HG03460 (cell line): ENCODE results near the gene EGFL6.
"Not testable (repeated sequence)": the region's sequence is repeated elsewhere in the genome, so short reads cannot be mapped to it uniquely, and the experiment has no call there.

Experiments used
- ATAC-seq: cut with Tn5 transposase; IDR thresholded peaks from one replicate; pipeline ENCODE4 v1.9.1; 2021; ENCODE audit not compliant: unreplicated experiment

The EGFL6 gene

DNA sequence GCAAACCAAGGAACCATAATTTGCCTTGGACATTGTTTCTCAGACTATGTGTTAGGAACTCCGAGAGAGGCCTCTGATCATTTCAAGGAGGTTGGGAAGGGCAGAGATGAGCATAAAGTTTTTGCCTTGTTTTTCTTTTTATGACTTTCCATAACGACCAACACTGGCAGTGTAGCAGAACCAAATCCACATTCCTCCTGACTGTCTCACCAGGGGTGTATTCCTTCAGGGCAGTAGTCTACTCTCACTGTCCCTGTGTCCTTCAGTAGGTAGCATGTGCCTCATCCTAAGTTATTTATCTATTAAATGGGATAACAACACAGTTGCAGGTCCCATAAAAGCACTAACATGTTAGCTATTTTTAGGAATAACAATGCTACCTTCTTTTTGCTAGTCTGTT, 20.8 kb downstream of the EGFL6 start:
- no peak for ATAC-seq

DNA sequence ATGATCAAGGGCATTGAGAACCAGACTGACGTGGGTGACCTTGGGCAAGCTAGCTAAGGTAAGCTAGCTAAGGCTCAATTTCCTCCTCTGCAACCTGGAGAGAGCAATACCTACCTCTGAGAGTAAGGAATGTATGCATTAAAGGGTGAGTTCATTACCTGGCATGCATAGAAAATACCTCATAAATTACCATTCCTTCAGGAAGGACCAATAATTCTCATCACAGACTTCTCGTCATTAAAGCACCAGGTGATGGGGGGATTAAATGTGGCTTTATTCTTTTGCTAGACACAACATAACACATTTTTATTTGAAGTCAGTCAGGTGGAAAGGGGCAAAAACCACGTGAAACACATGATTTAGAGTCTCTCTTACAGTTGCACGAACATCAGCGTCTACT, 21.5 kb downstream of the EGFL6 start:
- no peak for ATAC-seq

DNA sequence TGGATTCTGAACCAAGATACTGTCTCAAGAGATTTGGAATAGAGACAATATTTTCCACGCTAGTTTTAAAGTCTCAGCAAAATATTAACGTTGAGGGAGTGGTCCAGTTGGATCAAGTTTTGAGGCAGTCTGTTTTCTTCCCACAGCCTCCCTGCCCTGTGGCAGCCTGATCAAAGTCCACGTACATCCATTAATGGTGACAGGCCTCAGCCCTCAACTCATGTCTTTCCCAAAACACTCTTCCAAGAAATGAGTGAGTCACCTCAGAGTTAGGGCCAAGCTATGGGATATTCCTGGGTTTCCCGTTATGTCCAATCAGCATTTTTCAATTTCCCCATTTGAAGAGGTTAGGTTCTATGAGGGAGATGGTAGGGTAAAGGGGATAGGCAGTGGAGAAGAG, 28.5 kb downstream of the EGFL6 start:
- ATAC-seq = no peak

DNA sequence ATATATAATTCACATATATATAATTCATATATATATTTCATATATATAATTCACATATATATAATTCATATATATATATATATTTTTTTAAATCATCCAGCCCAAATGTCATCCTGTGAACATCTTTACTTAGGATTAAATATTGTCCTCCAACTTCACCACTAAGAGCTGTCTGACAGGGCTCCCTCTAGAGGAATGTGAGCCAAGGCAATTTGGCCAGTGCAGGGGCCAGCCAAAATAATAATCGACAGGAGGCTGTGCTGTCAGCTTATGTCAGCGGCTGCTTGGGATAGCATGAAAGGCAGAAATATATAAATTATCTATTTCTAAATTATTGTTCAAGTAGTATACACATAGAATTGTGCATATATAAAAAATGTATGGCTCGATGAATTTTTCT, 29.5 kb downstream of the EGFL6 start:
- no peak for ATAC-seq

DNA sequence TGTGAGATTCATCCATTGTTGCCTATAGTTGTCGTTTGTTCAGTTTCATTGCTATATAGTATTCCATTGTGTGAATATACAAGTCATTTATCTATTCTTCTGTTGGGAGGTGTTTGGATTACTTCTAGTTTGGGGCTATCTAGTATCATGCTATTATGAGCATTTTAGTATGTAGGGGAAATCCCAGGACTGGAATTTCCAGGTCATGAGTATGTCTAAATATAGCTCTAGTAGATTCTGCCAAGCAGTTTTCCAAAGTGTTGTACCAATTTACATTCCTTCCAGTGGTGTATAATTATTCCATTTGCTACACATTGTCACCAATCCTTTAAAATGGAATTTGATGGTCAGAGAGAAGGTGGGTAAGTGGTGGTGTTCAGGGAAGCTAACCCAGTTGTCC, 30.1 kb downstream of the EGFL6 start:
- no peak for ATAC-seq

DNA sequence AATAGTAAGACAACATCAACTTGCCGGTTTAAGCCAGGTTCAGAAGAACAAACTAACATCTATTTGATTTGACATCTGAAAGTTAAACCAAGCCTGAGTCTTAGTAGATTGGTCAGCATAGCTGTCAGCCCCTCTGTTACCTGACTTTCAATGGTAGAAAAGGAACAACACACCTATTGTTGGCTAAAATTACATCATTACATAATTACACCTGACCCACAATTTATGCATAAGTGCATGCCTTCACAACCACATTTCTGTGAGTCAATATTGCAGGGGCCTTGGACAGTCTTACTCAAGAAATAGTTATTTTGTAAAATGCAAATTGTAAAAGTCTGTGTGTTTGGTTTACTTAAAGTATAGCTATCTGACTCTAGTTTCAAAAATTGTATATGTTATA, 36.2 kb downstream of the EGFL6 start:
- ATAC-seq = no peak

DNA sequence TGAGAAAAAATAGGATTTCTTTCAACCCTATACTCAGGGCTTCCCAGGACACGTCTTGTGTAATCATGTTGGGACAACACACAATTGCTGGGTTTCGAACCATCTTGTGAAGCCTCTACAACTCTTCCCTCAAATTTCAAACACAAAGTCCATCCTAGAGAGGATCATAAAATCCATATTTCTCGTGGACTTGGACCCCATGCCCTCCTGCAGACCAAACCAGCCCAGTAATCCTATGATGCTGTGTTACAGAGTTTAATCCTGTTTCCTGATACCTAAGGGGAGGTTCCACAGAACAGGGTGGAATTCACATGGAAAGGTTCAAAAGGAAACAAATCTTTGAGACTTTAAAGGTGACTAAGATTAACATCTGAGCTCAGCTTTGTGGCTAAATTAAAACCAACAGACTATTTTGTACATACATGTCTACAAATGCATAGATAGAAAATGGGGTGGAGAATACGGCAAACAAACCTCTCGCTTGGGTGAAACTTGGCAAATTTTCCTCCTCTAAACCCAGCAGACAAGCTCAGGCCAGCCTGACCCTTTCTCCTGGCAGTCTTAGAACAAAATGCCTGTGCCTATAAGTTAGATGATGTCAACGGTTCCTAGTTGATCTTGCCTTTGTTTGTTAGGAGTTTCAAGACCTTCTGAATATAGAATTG, 38.1 kb downstream of the EGFL6 start:
- ATAC-seq = no peak

DNA sequence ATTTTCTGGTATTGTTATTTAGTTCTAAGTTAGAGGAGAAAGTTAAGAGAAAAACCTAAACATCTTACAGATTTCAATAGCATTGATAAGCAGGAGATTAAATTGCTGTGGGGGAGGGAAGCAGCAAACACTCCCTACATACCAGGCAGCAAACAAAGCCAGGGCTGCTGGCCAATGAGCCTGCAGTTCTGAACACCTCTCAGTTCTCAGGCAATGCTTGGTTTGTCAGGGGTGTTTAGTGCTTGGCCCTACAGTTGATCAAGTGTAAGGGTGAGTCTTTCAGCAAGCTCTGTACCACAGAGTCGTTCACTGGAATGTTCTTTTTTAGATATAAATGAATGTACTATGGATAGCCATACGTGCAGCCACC, 38.6 kb downstream of the EGFL6 start:
- ATAC-seq = no peak

DNA sequence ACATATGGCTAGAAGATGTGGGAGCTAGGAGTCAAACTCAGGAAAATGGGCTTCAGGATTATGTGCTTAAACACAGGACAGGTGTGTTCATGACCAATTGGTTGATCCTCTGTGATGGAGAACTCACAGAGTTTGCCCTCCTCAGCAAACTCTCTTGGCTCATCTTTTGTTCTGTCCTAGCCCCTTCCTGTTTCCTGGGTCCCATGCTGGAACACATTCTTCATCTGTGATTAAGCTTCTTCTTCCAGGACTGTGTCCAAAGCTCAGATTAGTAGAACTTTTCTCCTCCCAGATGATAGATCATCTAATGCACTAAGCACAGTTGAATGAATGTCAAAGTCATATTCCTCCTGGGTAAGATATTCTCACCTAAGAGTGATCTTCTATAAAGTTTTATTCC, 44.8 kb downstream of the EGFL6 start:
- no peak for ATAC-seq

DNA sequence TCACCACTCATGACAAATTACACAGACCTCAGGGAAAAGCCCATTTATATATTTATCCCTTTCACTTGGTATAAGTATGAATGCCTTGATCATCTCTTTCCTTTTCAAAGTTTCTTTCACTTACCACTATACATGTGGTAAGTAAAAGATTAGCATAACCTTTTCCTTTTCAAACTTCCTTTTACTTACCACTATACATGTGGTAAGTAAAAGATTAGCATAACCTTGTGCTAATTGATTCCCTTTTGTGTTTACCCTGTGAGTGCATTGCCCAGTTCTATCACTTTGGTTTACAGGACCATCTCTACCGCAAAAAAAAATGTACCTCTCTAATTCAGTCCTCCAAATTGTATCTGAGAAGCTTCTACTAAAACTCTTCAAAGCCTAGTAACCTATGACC, 50.8 kb downstream of the EGFL6 start:
- no peak for ATAC-seq

DNA sequence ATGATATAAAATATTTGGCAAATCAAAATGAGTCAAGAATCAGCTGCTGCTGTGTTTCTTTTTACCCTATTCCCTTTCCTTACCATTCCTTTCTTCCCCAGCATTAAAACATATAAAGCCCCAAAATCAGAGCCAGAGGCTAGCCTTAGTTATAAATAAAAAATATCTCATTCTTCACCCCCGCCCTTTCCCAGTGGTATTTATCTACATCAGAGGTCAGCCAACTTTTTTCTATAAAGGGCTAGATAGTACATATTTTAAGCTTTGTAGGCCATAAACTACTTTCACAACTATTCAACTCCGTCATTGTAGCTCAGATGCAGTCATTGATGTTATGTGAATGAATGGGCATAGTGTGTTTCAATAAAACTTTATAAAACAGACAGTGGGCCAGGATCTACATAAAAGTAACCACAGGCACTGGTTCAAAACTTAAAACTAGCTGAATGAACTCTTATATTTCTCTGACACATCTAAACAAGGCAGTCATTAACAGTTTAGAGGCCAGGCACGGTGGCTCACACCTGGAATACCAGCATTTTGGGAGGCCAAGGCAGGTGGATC, 53.1 kb downstream of the EGFL6 start:
- no peak for ATAC-seq

DNA sequence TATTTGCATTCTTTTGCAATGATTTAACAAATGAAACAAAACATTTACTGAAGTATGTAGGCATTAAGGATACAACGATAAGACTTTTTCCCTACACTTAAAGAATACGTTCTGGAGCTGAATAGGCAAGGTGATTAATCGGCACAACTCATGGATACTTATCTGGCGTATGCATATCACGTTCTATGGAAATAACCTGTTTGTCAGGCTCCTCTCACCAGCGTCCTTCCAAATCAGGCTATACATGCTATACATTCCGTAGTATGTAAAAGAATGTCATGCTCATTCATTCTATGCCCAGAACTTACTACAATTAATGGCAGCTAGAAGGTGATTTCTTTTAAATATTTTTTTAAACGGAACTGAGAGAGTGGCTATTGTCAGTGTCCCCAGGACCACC, 57.9 kb downstream of the EGFL6 start:
- ATAC-seq = no peak

DNA sequence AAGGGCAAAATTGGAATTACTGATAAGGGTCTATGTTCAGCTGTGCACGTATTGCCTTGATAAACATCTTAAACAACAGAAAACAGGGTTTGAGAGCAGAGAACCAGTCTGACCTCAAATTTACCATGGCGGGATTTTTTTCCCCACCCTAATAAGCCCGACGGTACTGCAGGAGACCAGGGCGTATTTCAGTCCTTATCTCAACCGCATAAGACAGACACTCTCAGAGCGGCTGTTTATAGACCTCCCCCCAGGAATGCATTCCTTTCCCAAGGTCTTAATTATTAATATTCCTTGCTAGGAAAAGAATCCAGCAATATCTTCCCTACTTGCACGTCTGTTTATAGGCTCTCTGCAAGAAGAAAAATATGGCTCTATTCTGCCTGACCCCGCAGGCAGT, 67.8 kb downstream of the EGFL6 start:
- ATAC-seq = not testable (repeated sequence)

DNA sequence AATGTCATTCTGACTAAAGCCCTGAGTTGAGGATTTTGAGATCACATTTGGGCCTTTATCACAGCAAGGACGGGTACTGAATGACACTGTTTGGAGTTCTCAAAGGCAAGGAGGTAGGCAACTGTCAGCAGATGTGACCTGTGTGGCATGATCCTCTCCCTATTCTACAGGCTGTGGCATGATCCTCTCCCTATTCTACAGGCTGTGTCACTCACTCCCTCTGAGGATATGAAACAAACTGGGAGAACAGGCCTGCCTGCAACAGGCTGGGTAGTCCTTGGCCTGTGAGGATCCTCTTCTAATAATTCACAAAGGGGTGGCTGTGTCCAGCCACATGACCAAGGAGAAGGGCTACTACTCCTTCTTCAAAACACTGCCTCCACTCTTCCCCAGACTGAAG, 68.6 kb downstream of the EGFL6 start:
- no peak for ATAC-seq

DNA sequence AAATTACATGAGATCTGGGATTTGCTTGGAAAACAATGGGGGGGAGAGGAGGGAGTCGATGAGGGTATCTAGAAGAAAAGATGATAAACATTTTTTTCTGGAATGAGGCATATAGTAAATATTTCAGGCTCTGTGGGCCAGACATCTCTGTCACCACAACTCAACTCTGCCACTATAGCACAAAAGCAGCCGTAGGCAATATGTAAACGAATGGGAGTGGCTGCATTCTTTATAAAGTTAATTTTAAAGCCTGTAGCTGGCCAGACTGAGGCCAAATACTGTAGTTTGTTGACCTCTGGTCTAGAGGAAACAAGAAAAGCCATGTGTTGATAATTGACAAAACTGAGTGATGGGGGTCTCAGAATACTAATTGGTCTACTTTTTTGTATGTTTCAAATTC, 69.4 kb downstream of the EGFL6 start:
- no peak for ATAC-seq

DNA sequence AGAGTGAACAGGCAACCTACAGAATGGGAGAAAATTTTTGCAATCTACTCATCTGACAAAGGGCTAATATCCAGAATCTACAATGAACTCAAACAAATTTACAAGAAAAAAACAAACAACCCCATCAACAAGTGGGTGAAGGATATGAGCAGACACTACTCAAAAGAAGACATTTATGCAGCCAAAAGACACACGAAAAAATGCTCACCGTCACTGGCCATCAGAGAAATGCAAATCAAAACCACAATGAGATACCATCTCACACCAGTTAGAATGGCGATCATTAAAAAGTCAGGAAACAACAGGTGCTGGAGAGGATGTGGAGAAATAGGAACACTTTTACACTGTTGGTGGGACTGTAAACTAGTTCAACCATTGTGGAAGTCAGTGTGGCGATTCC, 72.3 kb downstream of the EGFL6 start:
- ATAC-seq = not testable (repeated sequence)

DNA sequence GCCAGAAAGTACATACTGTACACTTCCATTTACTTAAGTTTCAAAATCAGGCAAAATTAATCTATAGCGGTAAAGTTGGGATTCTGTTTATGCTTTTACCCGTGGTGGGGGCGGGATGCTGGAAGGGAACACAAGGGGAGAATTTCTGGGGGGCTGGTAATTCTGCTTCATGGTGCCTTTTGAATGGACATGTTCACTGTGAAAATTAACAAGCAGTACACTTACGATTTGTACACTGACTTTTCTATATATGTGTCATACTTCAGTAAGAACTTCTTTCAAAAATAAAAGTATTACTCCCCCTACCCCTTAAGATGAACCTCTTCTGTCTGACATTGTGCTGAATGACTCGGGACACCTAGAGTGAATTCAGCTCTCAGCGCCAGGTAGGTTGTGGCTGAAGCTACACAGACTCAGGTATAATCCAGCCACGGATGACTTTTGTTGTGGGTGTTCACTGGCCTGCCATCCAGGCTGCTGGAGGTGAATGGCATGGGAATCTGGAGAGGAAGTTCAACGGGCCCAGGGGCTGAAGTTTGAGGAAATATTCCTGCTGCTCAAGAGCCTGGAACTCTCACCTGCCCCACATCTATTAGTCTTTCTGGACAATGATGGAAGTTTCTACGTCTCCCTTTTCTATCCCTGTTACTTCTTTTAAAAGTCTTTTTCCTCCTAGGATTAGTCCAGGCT, 76.2 kb downstream of the EGFL6 start:
- ATAC-seq = no peak

DNA sequence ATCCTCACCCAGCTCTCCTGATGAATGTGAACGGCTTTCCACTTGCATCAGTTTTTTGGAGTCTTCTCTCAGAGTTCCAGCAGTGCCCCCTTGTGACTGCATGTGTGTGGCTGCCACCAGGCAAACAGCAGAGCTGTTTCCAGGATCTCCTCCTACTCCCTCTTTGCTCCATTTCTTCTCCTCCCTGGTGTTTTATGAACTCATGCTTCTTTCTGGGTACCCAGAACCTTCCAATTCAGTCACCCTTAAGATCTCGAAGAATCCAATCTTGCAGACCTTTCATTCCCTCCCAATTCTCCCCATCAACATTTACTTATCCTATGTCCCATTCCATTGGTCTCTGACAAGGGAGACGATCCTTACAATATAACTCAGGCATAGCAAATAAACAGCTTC, 76.8 kb downstream of the EGFL6 start:
- ATAC-seq = no peak

DNA sequence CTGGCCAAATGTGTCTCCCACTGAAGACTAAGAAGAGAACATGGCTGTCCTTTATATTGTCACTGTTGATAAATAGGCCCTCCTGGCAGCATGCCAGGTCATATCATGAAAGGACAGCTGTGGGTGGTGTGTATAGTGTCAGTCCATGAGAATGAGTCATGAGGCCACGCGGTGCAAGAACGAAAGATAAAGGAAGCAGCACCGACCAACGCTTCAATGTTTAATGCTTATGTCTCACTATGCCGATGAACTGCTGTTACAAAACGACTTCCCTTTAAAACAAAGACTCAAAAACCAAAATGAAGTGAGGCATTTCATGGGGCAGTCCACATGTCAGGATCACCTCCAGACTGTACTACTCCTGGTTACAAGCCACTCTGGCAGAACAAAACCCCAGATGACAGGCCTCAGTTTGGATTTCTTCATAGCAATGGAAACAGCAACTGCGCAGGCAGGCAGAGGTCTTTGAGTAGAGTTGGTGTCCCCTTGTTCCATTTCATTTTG, 78.4 kb downstream of the EGFL6 start:
- ATAC-seq = no peak

DNA sequence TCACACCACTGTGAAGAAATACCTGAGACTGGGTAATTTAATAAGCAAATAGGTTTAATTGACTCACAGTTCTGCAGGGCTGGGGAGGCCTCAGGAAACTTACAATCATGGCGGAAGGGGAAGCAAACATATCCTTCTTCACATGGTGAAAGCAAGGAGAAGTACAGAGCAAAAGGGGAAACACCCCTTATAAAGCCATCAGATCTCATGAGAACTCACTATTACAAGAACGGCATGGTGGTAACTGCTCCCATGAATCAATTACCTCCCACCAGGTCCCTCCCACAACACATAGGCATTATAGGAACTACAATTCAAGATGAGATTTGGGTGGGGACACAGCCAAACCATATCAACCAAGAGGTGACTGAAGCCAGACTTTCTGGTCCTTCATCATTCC, 78.9 kb downstream of the EGFL6 start:
- not testable (repeated sequence) for ATAC-seq

DNA sequence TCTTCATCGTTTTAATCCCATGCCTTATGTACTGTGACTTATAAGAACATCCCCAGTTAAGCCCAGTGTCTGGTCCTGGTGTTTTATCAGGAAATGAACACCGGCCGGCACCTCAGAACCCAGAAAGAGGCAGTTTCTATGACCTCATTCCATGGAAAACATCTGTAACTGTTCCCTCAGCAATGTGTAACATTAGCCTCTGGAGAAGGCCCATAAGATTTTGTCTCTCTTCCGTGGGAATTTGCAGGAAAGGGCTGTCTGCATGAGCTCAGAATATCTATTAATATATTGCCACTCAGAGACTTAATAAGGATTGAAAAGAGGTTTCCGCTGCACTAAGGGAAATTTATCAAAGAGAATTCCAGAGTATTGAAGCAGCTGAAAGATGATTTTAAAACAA, 80.4 kb downstream of the EGFL6 start:
- no peak for ATAC-seq

DNA sequence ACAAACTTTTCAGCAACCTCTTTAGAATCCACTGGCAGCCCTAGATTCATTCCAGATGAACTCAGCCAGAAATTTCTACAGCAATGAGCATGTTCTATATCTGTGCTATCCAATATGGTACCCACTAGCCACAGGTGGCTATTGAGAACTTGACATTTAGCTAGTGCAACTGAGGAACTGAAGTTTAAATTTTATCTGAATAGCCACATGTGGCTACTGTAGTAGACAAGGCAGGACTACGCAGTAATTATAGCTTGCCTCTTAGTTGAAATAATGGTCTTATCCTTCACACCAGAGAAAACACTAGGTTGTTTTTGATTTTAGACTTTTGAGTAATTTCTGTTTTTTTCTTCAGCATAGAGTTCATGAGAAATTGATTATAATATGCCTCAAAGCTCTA, 80.9 kb downstream of the EGFL6 start:
- no peak for ATAC-seq

DNA sequence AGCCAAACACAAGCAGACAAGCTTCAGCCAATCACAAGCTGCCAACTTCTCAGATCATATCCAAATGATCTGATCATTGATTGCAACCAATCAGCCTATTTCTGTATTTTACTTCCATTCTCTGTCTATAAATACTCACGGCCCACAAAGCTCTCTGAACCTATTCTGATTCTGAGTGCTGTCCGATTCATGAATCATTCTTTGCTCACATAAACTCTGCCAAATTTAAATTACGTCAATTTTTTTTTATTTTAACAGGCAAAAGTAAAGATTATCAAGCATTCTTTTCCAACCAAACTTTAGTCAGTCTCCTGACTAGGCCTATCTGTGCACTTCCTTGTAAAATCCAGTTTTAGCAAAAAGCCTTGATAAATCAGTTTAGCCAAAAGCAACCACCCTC, 81.7 kb downstream of the EGFL6 start:
- no peak for ATAC-seq
